WTC11 (cell line): ENCODE data around the gene CHST13. TPM values are rescaled to one million over a fixed set of nuclear protein-coding genes. Genes with fewer than 3 reads are reported as not detected.

Experiments
- ATAC-seq: fragments of 200-7000 bp; cut with Tn5 transposase; 2 replicates; pipeline ENCODE4 v1.10.0; 2021; ENCODE audit warnings: mild to moderate bottlenecking, moderate library complexity
- CTCF ChIA-PET: fragments of 300-600 bp; sonication (Branson Sonifier 250); formaldehyde crosslinking; loops from one replicate; lab custom pipeline; 2021; ENCODE audit warnings: antibody characterized with exemption; lab: Charles Lee
- POLR2A ChIA-PET: fragments of 350-600 bp; sonication (Branson Sonifier 250); formaldehyde crosslinking; loops from one replicate; lab custom pipeline; 2021; ENCODE audit warnings: antibody characterized with exemption; lab: Charles Lee
- DNase-seq: peaks from one replicate; pipeline ENCODE4 v3.0.0; 2021; ENCODE audit warnings: low spot score
- H3K27ac Mint-ChIP-seq: 2 replicates; pipeline ENCODE4 v1.8.0; 2021; ENCODE audit warnings: mixed read lengths
- H3K27me3 Mint-ChIP-seq: 2 replicates; pipeline ENCODE4 v1.8.0; 2021; ENCODE audit warnings: low read depth, mild to moderate bottlenecking, moderate library complexity, mixed read lengths
- H3K36me3 Mint-ChIP-seq: 2 replicates; pipeline ENCODE4 v1.8.0; 2021; ENCODE audit warnings: mixed read lengths
- H3K4me1 Mint-ChIP-seq: 2 replicates; pipeline ENCODE4 v1.8.0; 2022; ENCODE audit warnings: mixed read lengths
- H3K4me3 Mint-ChIP-seq: 2 replicates; pipeline ENCODE4 v1.8.0; 2021; ENCODE audit warnings: mild to moderate bottlenecking, moderate library complexity, mixed read lengths
- H3K9me3 Mint-ChIP-seq: 2 replicates; pipeline ENCODE4 v1.8.0; 2021; ENCODE audit warnings: mixed read lengths
- AFF4 ChIP-seq: sonication (generic); formaldehyde crosslinking; IDR thresholded peaks from 2 replicates; pipeline ENCODE4 v1.8.1; 2023; ENCODE audit warnings: mild to moderate bottlenecking, missing genetic modification reagents, borderline replicate concordance
- AR ChIP-seq: fragments of 250-450 bp; sonication (Bioruptor Pico); IDR thresholded peaks from 2 replicates; pipeline ENCODE4 v1.9.0; 2021; ENCODE audit warnings: mild to moderate bottlenecking
- CTCF ChIP-seq: fragments of 200-600 bp; IDR thresholded peaks from 2 replicates; pipeline ENCODE4 v1.8.0; 2022; ENCODE audit warnings: antibody characterized with exemption
- EMX1 ChIP-seq: fragments of 250-450 bp; sonication (Bioruptor Pico); IDR thresholded peaks from 2 replicates; pipeline ENCODE4 v1.8.0; 2021; ENCODE audit warnings: mild to moderate bottlenecking
- ESRRA ChIP-seq: sonication (generic); formaldehyde crosslinking; IDR thresholded peaks from 2 replicates; pipeline ENCODE4 v1.8.1; 2022; ENCODE audit warnings: mild to moderate bottlenecking, missing genetic modification reagents, borderline replicate concordance
- ETV6 ChIP-seq: sonication (generic); formaldehyde crosslinking; IDR thresholded peaks from 2 replicates; pipeline ENCODE4 v1.8.1; 2022; ENCODE audit warnings: mild to moderate bottlenecking, missing genetic modification reagents
- FOXK1 ChIP-seq: sonication (generic); formaldehyde crosslinking; IDR thresholded peaks from 2 replicates; pipeline ENCODE4 v1.8.0; 2022; ENCODE audit warnings: mild to moderate bottlenecking, moderate library complexity, missing genetic modification reagents
- FOXP4 ChIP-seq: sonication (generic); formaldehyde crosslinking; IDR thresholded peaks from 2 replicates; pipeline ENCODE4 v1.8.0; 2022; ENCODE audit warnings: mild to moderate bottlenecking, missing genetic modification reagents
- HMGA2 ChIP-seq: fragments of 250-450 bp; sonication (Bioruptor Pico); IDR thresholded peaks from 2 replicates; pipeline ENCODE4 v1.4.0; 2021; ENCODE audit warnings: mild to moderate bottlenecking, moderate library complexity
- NFATC4 ChIP-seq: fragments of 250-450 bp; sonication (Bioruptor Pico); IDR thresholded peaks from 2 replicates; pipeline ENCODE4 v1.9.0; 2021; ENCODE audit warnings: mild to moderate bottlenecking
- NFE2L1 ChIP-seq: sonication (generic); formaldehyde crosslinking; IDR thresholded peaks from 2 replicates; pipeline ENCODE4 v1.8.1; 2023; ENCODE audit warnings: missing genetic modification reagents
- NFYB ChIP-seq: sonication (generic); formaldehyde crosslinking; conservative IDR thresholded peaks from 2 replicates; pipeline ENCODE4 v1.8.0; 2022; ENCODE audit warnings: low read depth, missing genetic modification reagents
- NR2C2 ChIP-seq: sonication (generic); formaldehyde crosslinking; IDR thresholded peaks from 2 replicates; pipeline ENCODE4 v1.8.0; 2022; ENCODE audit warnings: mild to moderate bottlenecking, missing genetic modification reagents
- SMAD3 ChIP-seq: sonication (generic); formaldehyde crosslinking; IDR thresholded peaks from 2 replicates; pipeline ENCODE4 v1.8.0; 2022; ENCODE audit warnings: missing genetic modification reagents, mild to moderate bottlenecking, borderline replicate concordance
- TP53 ChIP-seq: sonication (generic); formaldehyde crosslinking; IDR thresholded peaks from 2 replicates; pipeline ENCODE4 v1.8.1; 2023; ENCODE audit warnings: mild to moderate bottlenecking, missing genetic modification reagents
- USF1 ChIP-seq: sonication (generic); formaldehyde crosslinking; IDR thresholded peaks from 2 replicates; pipeline ENCODE4 v1.8.0; 2022; ENCODE audit warnings: mild to moderate bottlenecking, missing genetic modification reagents
- ZNF263 ChIP-seq: sonication (generic); formaldehyde crosslinking; IDR thresholded peaks from 2 replicates; pipeline ENCODE4 v1.8.1; 2022; ENCODE audit warnings: low read depth, mild to moderate bottlenecking, moderate library complexity, missing genetic modification reagents
- total RNA-seq: library from RNA; stranded (reverse); gene quantifications from 3 replicates; pipeline ENCODE4 v1.2.3, GENCODE V29; 2021

CHST13 gene
- total RNA-seq, 1 experiment from 2014 or later = 4.1 TPM

- TF ChIP-seq HMGA2 (CRISPR knock-in tag) = no peak
- no peak for TF ChIP-seq FOXK1 (CRISPR knock-in tag)
- no peak for TF ChIP-seq SMAD3 (CRISPR knock-in tag)
- no peak for TF ChIP-seq AFF4 (CRISPR knock-in tag)
- TF ChIP-seq NFE2L1 (CRISPR knock-in tag) = no peak
- TF ChIP-seq NFATC4 (CRISPR knock-in tag) = no peak
- TF ChIP-seq USF1 (CRISPR knock-in tag) = no peak
- TF ChIP-seq FOXP4 (CRISPR knock-in tag) = no peak
- no peak for TF ChIP-seq NFYB
Measured at GRCh38 chr3:126521122-126521891, 2.6 kb upstream of the CHST13 start (continued).

GRCh38 chr3:126522363-126522788, 1.6 kb upstream of the CHST13 start:
- ChIA-PET CTCF (interaction anchor here (0.7 to 2.9 kb wide), 12 partner anchors 10 to 389 kb away, joined by 3 to 12 read pairs (median 5); no protein-coding TSS in a partner anchor), POLR2A (no interaction called here)
- H3K9me3 Mint-ChIP-seq = no peaks in the 10 kb centered on the region
- H3K4me3 Mint-ChIP-seq = no peak overlapping the region
- H3K27ac Mint-ChIP-seq = no peak overlapping the region
- TF ChIP-seq CTCF (peak; percentile 98), ETV6 (0 out of 2 replicates have a peak, but pooled peaks have one; percentile 15), EMX1 (CRISPR knock-in tag) (no peak)
- peaks cover 23% of the 10 kb centered on the region for H3K27me3 Mint-ChIP-seq
- ATAC-seq = peak; percentile 11
- no peaks in the 10 kb centered on the region for H3K36me3 Mint-ChIP-seq
- H3K4me1 Mint-ChIP-seq = peaks cover 8% of the 10 kb centered on the region
- peak; percentile 79 for DNase-seq

- CTCF ChIA-PET = interaction anchor here (1.5 to 2.9 kb wide), 5 partner anchors 23 to 949 kb away, joined by 4 to 12 read pairs (median 4); partner anchors contain the start of gene PLXNA1
- H3K4me3 Mint-ChIP-seq = peak overlapping the region; percentile 63
- peaks cover 23% of the 10 kb centered on the region for H3K27me3 Mint-ChIP-seq
- no peaks in the 10 kb centered on the region for H3K9me3 Mint-ChIP-seq
- POLR2A ChIA-PET = no interaction called here
- peaks cover 12% of the 10 kb centered on the region for H3K4me1 Mint-ChIP-seq
- H3K36me3 Mint-ChIP-seq = no peaks in the 10 kb centered on the region
- DNase-seq (no peak), ATAC-seq (peak; percentile 33)
- H3K27ac Mint-ChIP-seq = no peak overlapping the region
- no peak for TF ChIP-seq NR2C2 (CRISPR knock-in tag)
- TF ChIP-seq AR (CRISPR knock-in tag) = no peak
- 0 out of 2 replicates have a peak, but pooled peaks have one; percentile 43 for TF ChIP-seq ZNF263 (CRISPR knock-in tag)
- TF ChIP-seq ESRRA (CRISPR knock-in tag) = no peak
- 0 out of 2 replicates have a peak, but pooled peaks have one; percentile 64 for TF ChIP-seq TP53
Measured at GRCh38 chr3:126524429-126524988, 554 bp downstream of the CHST13 start.
